H9 (cell line): ENCODE measurements around the gene CACNB3. TPM values are rescaled to one million over a fixed set of nuclear protein-coding genes. Genes with fewer than 3 reads are reported as not detected.

Experiments used
- DNase-seq: peaks from one replicate; pipeline ENCODE4 v3.0.0-alpha.2; 2017
- H2AFZ ChIP-seq: one replicate; pipeline ENCODE4 v1.6.1; 2013; ENCODE audit warnings: mild to moderate bottlenecking, low read length, control low read depth, moderate library complexity
- H2AK5ac ChIP-seq: 2 replicates; pipeline ENCODE4 v1.6.1; 2013; ENCODE audit warnings: low read length, control low read depth, mixed read lengths; ENCODE audit not compliant: insufficient read length
- H2BK120ac ChIP-seq: one replicate; pipeline ENCODE4 v1.6.1; 2013; ENCODE audit warnings: low read depth, mild to moderate bottlenecking, low read length, control low read depth, inconsistent platforms; ENCODE audit not compliant: poor library complexity, severe bottlenecking
- H2BK12ac ChIP-seq: 2 replicates; pipeline ENCODE4 v1.6.1; 2013; ENCODE audit warnings: low read length, control low read depth, mixed read lengths, low read depth; ENCODE audit not compliant: insufficient read length
- H2BK15ac ChIP-seq: 2 replicates; pipeline ENCODE4 v1.6.1; 2013; ENCODE audit warnings: low read depth, low read length, control low read depth
- H2BK20ac ChIP-seq: one replicate; pipeline ENCODE4 v1.6.1; 2013; ENCODE audit warnings: low read depth, mild to moderate bottlenecking, low read length, control low read depth, inconsistent platforms; ENCODE audit not compliant: poor library complexity, severe bottlenecking
- H2BK5ac ChIP-seq: 2 replicates; pipeline ENCODE4 v1.6.1; 2013; ENCODE audit warnings: low read length, control low read depth, mixed read lengths; ENCODE audit not compliant: insufficient read length
- H3K14ac ChIP-seq: 2 replicates; pipeline ENCODE4 v1.6.1; 2013; ENCODE audit warnings: low read length, control low read depth; ENCODE audit not compliant: insufficient read depth
- H3K18ac ChIP-seq: 2 replicates; pipeline ENCODE4 v1.6.1; 2013; ENCODE audit warnings: low read depth, mild to moderate bottlenecking, mixed read lengths, low read length, control low read depth; ENCODE audit not compliant: insufficient read length
- H3K23ac ChIP-seq: 2 replicates; pipeline ENCODE4 v1.6.1; 2013; ENCODE audit warnings: low read length, control low read depth, mixed read lengths, low read depth; ENCODE audit not compliant: insufficient read length
- H3K23me2 ChIP-seq: 2 replicates; pipeline ENCODE4 v1.6.1; 2013; ENCODE audit warnings: low read depth, mild to moderate bottlenecking, mixed read lengths, low read length, control low read depth; ENCODE audit not compliant: insufficient read length, poor library complexity, severe bottlenecking
- H3K27ac ChIP-seq: 2 replicates; pipeline ENCODE4 v1.5.1; 2013; ENCODE audit warnings: low read length, control low read depth, mixed read lengths, low read depth; ENCODE audit not compliant: insufficient read length
- H3K27me3 ChIP-seq: 2 replicates; pipeline ENCODE4 v1.6.1; 2013; ENCODE audit warnings: low read length, control low read depth, inconsistent platforms; ENCODE audit not compliant: insufficient read depth
- H3K4ac ChIP-seq: 2 replicates; pipeline ENCODE4 v1.6.1; 2013; ENCODE audit warnings: low read depth, mild to moderate bottlenecking, control low read depth, inconsistent platforms, low read length, moderate library complexity
- H3K4me1 ChIP-seq: 2 replicates; pipeline ENCODE4 v1.6.1; 2013; ENCODE audit warnings: low read length, control low read depth, inconsistent platforms; ENCODE audit not compliant: insufficient read depth
- H3K4me2 ChIP-seq: 2 replicates; pipeline ENCODE4 v1.6.1; 2013; ENCODE audit warnings: low read length, control low read depth, mixed read lengths; ENCODE audit not compliant: insufficient read length, insufficient read depth
- H3K56ac ChIP-seq: 2 replicates; pipeline ENCODE4 v1.6.1; 2013; ENCODE audit warnings: low read depth, mild to moderate bottlenecking, mixed read lengths, low read length, control low read depth; ENCODE audit not compliant: insufficient read length
- H3K79me1 ChIP-seq: 2 replicates; pipeline ENCODE4 v1.6.1; 2013; ENCODE audit warnings: low read depth, mild to moderate bottlenecking, moderate library complexity, low read length, control low read depth, inconsistent platforms; ENCODE audit not compliant: insufficient read depth, poor library complexity, severe bottlenecking
- H3K79me2 ChIP-seq: 2 replicates; pipeline ENCODE4 v1.6.1; 2013; ENCODE audit warnings: low read length, control low read depth, inconsistent platforms; ENCODE audit not compliant: insufficient read depth
- H3K9ac ChIP-seq: 2 replicates; pipeline ENCODE4 v1.6.1; 2013; ENCODE audit warnings: low read length, control low read depth, mixed read lengths; ENCODE audit not compliant: insufficient read length; ENCODE audit errors: extremely low read depth
- H3K9me3 ChIP-seq: one replicate; pipeline ENCODE4 v1.6.1; 2013; ENCODE audit warnings: low read depth, low read length, inconsistent platforms; ENCODE audit not compliant: control insufficient read depth
- H3T11ph ChIP-seq: one replicate; pipeline ENCODE4 v1.6.1; 2013; ENCODE audit warnings: mild to moderate bottlenecking, low read length, control low read depth, inconsistent platforms
- H4K20me1 ChIP-seq: one replicate; pipeline ENCODE4 v1.6.1; 2013; ENCODE audit not compliant: control insufficient read depth, insufficient read length, insufficient read depth
- H4K5ac ChIP-seq: 2 replicates; pipeline ENCODE4 v1.6.1; 2013; ENCODE audit warnings: low read depth, mild to moderate bottlenecking, mixed read lengths, low read length, control low read depth; ENCODE audit not compliant: insufficient read length
- H4K8ac ChIP-seq: replicated peaks from 2 replicates; pipeline ENCODE4 v1.6.1; 2013; ENCODE audit warnings: low read length, control low read depth, mixed read lengths, low read depth; ENCODE audit not compliant: insufficient read length
- H4K91ac ChIP-seq: 2 replicates; pipeline ENCODE4 v1.6.1; 2013; ENCODE audit warnings: low read depth, mild to moderate bottlenecking, moderate library complexity, mixed read lengths, low read length, control low read depth; ENCODE audit not compliant: insufficient read length
- H3K27ac Mint-ChIP-seq, 3 experiments: 2 replicates in 2 of 3; 3 replicates in 1 of 3; pipeline ENCODE4 v1.8.0; 2020 to 2021; ENCODE audit warnings: mixed read lengths in 3 of 3, mild to moderate bottlenecking in 1 of 3, moderate library complexity in 1 of 3
- H3K27me3 Mint-ChIP-seq: 2 replicates; pipeline ENCODE4 v1.8.0; 2021; ENCODE audit warnings: low read depth, mild to moderate bottlenecking, moderate library complexity, mixed read lengths
- H3K36me3 Mint-ChIP-seq, 3 experiments: 2 replicates in 2 of 3; 3 replicates in 1 of 3; pipeline ENCODE4 v1.8.0; 2020 to 2021; ENCODE audit warnings: low read depth in 3 of 3, mixed read lengths in 3 of 3; ENCODE audit not compliant: insufficient read depth in 1 of 3
- H3K4me1 Mint-ChIP-seq, 2 experiments: 2 replicates each; pipeline ENCODE4 v1.8.0; 2020; ENCODE audit warnings: mixed read lengths in 2 of 2
- H3K4me3 Mint-ChIP-seq, 2 experiments: 2 replicates in 1 of 2; 3 replicates in 1 of 2; pipeline ENCODE4 v1.8.0; 2020 to 2021; ENCODE audit warnings: mild to moderate bottlenecking in 2 of 2, mixed read lengths in 2 of 2, moderate library complexity in 1 of 2
- H3K9me3 Mint-ChIP-seq, 2 experiments: 2 replicates in 1 of 2; 3 replicates in 1 of 2; pipeline ENCODE4 v1.8.0; 2020; ENCODE audit warnings: mild to moderate bottlenecking in 2 of 2, mixed read lengths in 2 of 2, moderate library complexity in 1 of 2
- CTCF ChIP-seq: fragments of 200-600 bp; sonication (generic); conservative IDR thresholded peaks from 3 replicates; pipeline ENCODE4 v1.8.0; 2021; ENCODE audit warnings: antibody characterized with exemption, mild to moderate bottlenecking
- WGBS: extraction: QIAGEN DNeasy Blood & Tissue Kit; methylation state at CpG from one replicate; pipeline ENCODE4 v1.1.7; 2013; ENCODE audit warnings: missing lambda C conversion rate, low lambda C conversion rate, mixed read lengths; ENCODE audit not compliant: insufficient read length; ENCODE audit errors: extremely low coverage; 5-methylcytosine and 5-hydroxymethylcytosine counted together
- total RNA-seq: library from RNA; stranded (reverse); gene quantifications from 2 replicates; pipeline ENCODE4 v1.2.1, GENCODE V29; 2021

Gene CACNB3
- total RNA-seq, 1 experiment from 2014 or later, result 35.1 TPM

- Mint-ChIP-seq H3K4me1 (no peaks in the 10 kb centered on the region), H3K36me3 (peaks cover 42 to 90% (median 72%) of the 10 kb centered on the region in 3 experiments; a peak in 6 of 7 replicates), H3K4me3 (no peak overlapping the region), H3K27me3 (no peaks in the 10 kb centered on the region), H3K27ac (no peak overlapping the region; a peak in 1 of 7 replicates), H3K9me3 (no peaks in the 10 kb centered on the region)
- H2BK5ac ChIP-seq, result no peak overlapping the region
- H3K79me1 ChIP-seq, result no peaks in the 10 kb centered on the region
- H4K20me1 ChIP-seq, result no peaks in the 10 kb centered on the region
- no peak for DNase-seq
- H3K18ac ChIP-seq, result no peak overlapping the region
- H3K4ac ChIP-seq, result no peak overlapping the region
- H3K56ac ChIP-seq, result no peak overlapping the region
- H3K27ac ChIP-seq, result no peak overlapping the region
- no peak overlapping the region for H2BK120ac ChIP-seq
- H3K14ac ChIP-seq, result no peak overlapping the region
- H3K23ac ChIP-seq, result no peak overlapping the region
- no peaks in the 10 kb centered on the region for H3K79me2 ChIP-seq
- no peaks in the 10 kb centered on the region for H3K27me3 ChIP-seq
- no peak overlapping the region for H3K9ac ChIP-seq
- H3T11ph ChIP-seq, result no peak overlapping the region
- no peak overlapping the region for H2BK20ac ChIP-seq
- H3K23me2 ChIP-seq, result no peaks in the 10 kb centered on the region
- no peak overlapping the region for H4K5ac ChIP-seq
- H4K91ac ChIP-seq, result no peak overlapping the region
- no peak overlapping the region for H2BK12ac ChIP-seq
- H3K4me2 ChIP-seq, result no peak overlapping the region
- H3K4me1 ChIP-seq, result no peaks in the 10 kb centered on the region
- TF ChIP-seq CTCF, result no peak
- WGBS, result no CpG with 5 or more reads among the region's 6 CpGs
- no peak overlapping the region for H2AFZ ChIP-seq
- no peak overlapping the region for H2AK5ac ChIP-seq
- H4K8ac ChIP-seq, result no peak overlapping the region
- H3K9me3 ChIP-seq, result no peaks in the 10 kb centered on the region
- no peak overlapping the region for H2BK15ac ChIP-seq
These were observed 13.0 kb downstream of the CACNB3 start for GRCh38 chr12:48831257-48831656.
